Measurements from ENCODE around the gene EEF2.
"Not testable (repeated sequence)": the region's sequence is repeated elsewhere in the genome, so short reads cannot be mapped to it uniquely, and the experiment has no call there.

EEF2 gene

DNA sequence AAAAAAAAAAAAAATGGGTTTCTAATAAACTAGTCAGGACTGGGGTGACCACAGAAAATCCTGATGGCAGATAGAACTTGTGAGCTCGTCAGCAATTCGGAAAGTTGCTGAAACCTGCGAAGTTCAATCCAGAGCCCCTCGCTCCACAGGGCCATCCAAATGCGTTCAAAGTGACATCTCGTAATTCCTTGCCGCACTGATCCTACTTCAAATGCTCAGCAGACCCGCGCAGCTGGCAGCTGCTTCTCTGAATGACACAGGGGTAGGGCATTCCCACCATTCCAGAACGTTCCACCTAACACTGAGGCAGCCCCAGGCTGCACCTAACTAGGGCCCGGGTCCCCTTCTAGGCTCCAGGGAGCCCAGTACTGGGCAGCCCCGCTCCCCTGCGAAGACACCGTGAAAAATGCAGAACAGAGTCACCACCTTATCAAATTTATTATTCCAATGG, 9.6 kb downstream of the EEF2 start:
- no peak for DNase-seq (ENCODE audit: low spot score)
- Mint-ChIP-seq H3K27ac (no peak overlapping the region), H3K4me1 (ENCODE audit: low read depth) (peaks cover 2% of the 10 kb centered on the region), H3K36me3 (ENCODE audit: low read depth) (peaks cover 43% of the 10 kb centered on the region), H3K27me3 (ENCODE audit: low read depth) (no peaks in the 10 kb centered on the region), H3K4me3 (no peak overlapping the region), H3K9me3 (no peaks in the 10 kb centered on the region)

- no peak overlapping the region for H3K27ac Mint-ChIP-seq
- H3K27me3 Mint-ChIP-seq (ENCODE audit: low read depth) = no peaks in the 10 kb centered on the region
- DNase-seq (ENCODE audit: low spot score) = no peak
- H3K4me1 Mint-ChIP-seq (ENCODE audit: low read depth) = peaks cover 6% of the 10 kb centered on the region
- H3K36me3 Mint-ChIP-seq (ENCODE audit: low read depth) = peaks cover 43% of the 10 kb centered on the region
- no peaks in the 10 kb centered on the region for H3K9me3 Mint-ChIP-seq
- H3K4me3 Mint-ChIP-seq = no peak overlapping the region
Observed at GRCh38 chr19:3975144-3975543, 10.1 kb downstream of the EEF2 start.

- Mint-ChIP-seq H3K9me3 (no peaks in the 10 kb centered on the region), H3K4me1 (ENCODE audit: low read depth) (peaks cover 8% of the 10 kb centered on the region), H3K4me3 (peak within 1 kb of the TSS; percentile 93), H3K27me3 (ENCODE audit: low read depth) (no peaks in the 10 kb centered on the region), H3K27ac (peak within 1 kb of the TSS; percentile 74), H3K36me3 (ENCODE audit: low read depth) (peaks cover 22% of the 10 kb centered on the region)
- peak; percentile 96 for DNase-seq (ENCODE audit: low spot score)
Observed at GRCh38 chr19:3970808-3971598, 14.3 kb downstream of the EEF2 start, which contains the start of gene DAPK3. TSS of gene DAPK3 (minus strand) at chr19:3971099. CDS start at chr19:3969735, 1,364 bp downstream.

DNA sequence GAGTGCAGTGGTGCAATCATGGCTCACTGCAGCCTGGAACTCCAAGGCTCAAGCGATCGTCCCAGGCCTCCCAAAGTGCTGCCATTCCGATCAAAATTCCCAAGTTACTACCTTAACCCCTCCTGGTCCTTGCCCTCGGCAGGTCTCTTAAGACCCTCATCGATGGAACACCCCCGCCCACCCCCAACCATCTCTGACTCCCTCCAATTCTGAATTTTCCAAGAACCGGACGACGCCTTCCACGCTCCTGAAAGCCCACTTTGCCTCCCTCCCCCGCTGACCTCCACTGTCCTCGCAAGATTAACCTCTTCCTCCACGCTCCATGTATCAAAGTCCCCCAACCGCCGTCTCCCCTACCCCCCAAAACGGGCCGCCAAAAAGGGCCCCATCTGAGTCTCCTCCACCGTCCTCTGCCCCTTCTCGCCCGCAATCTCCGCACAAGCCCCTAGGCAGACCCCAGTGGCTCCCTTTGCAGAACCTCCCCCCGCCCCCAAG, 14.9 kb downstream of the EEF2 start:
- H3K4me1 Mint-ChIP-seq (ENCODE audit: low read depth) = peaks cover 8% of the 10 kb centered on the region
- H3K36me3 Mint-ChIP-seq (ENCODE audit: low read depth) = peaks cover 18% of the 10 kb centered on the region
- no peaks in the 10 kb centered on the region for H3K9me3 Mint-ChIP-seq
- peak overlapping the region; percentile 93 for H3K4me3 Mint-ChIP-seq
- no peak for DNase-seq (ENCODE audit: low spot score)
- H3K27me3 Mint-ChIP-seq (ENCODE audit: low read depth) = no peaks in the 10 kb centered on the region
- peak overlapping the region; percentile 74 for H3K27ac Mint-ChIP-seq

DNA sequence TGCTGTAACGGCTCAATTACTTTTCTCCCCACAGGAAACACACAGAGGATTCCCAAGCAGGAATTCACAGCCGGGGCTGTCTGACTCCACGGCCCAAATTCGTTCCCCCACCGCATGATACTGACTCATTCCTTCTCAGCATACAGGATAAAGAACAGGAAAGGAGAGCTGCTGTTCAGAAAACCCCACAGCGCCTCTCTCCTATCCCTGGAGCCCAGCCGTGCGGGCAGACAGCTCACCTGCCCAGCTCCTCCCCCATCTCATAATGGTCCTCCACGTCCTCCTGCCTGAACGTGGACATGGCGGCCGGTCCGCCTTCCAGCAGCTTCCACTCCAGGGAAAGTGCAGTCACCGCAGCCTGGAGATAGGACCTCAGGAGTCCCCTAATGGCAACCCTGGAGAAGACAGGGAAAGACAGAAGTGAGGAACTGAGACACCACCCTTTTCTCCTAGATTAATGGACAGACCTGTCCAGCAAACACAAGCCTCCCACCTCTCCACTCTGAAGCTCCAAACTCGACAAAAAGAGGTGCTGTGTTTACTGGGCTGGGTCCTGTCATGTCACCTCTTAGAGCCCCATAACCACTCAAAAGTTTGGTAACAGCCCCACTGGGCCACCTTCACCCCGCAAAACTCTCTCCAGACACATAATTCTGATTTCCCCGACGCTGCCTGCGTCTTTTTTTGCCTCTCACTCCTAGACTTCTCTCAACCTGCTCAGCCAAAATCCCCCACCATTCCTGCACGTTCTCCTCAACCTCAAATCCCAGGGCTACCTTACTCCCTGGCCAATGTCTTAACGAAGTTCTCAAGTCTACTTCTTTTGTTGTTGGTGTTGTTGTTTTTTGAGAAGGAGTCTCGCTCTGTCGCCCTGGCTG, 15.6 kb downstream of the EEF2 start:
- Mint-ChIP-seq H3K27ac (peak overlapping the region; percentile 74), H3K36me3 (ENCODE audit: low read depth) (peaks cover 18% of the 10 kb centered on the region), H3K27me3 (ENCODE audit: low read depth) (no peaks in the 10 kb centered on the region), H3K4me1 (ENCODE audit: low read depth) (peaks cover 8% of the 10 kb centered on the region), H3K4me3 (peak overlapping the region; percentile 93), H3K9me3 (no peaks in the 10 kb centered on the region)
- no peak for DNase-seq (ENCODE audit: low spot score)

- no peak for DNase-seq (ENCODE audit: low spot score)
- no peaks in the 10 kb centered on the region for H3K9me3 Mint-ChIP-seq
- peaks cover 20% of the 10 kb centered on the region for H3K36me3 Mint-ChIP-seq (ENCODE audit: low read depth)
- peaks cover 8% of the 10 kb centered on the region for H3K4me1 Mint-ChIP-seq (ENCODE audit: low read depth)
- peak overlapping the region; percentile 29 for H3K4me3 Mint-ChIP-seq
- no peaks in the 10 kb centered on the region for H3K27me3 Mint-ChIP-seq (ENCODE audit: low read depth)
- peak overlapping the region; percentile 26 for H3K27ac Mint-ChIP-seq
Observed at GRCh38 chr19:3968556-3969434, 16.5 kb downstream of the EEF2 start.

GRCh38 chr19:3967983-3968382, 17.3 kb downstream of the EEF2 start:
- H3K27ac Mint-ChIP-seq; DNase-seq (ENCODE audit: low spot score); H3K4me3 Mint-ChIP-seq; H3K4me1 Mint-ChIP-seq (ENCODE audit: low read depth); H3K27me3 Mint-ChIP-seq (ENCODE audit: low read depth); H3K9me3 Mint-ChIP-seq: not testable (repeated sequence)
- peaks cover 25% of the 10 kb centered on the region for H3K36me3 Mint-ChIP-seq (ENCODE audit: low read depth)

GRCh38 chr19:3966051-3967017, 18.9 kb downstream of the EEF2 start:
- H3K27me3 Mint-ChIP-seq (ENCODE audit: low read depth) = no peaks in the 10 kb centered on the region
- H3K27ac Mint-ChIP-seq = no peak overlapping the region
- DNase-seq (ENCODE audit: low spot score) = no peak
- peaks cover 22% of the 10 kb centered on the region for H3K36me3 Mint-ChIP-seq (ENCODE audit: low read depth)
- H3K9me3 Mint-ChIP-seq = no peaks in the 10 kb centered on the region
- peaks cover 8% of the 10 kb centered on the region for H3K4me1 Mint-ChIP-seq (ENCODE audit: low read depth)
- H3K4me3 Mint-ChIP-seq = no peak overlapping the region

- H3K27ac Mint-ChIP-seq = no peak overlapping the region
- no peaks in the 10 kb centered on the region for H3K27me3 Mint-ChIP-seq (ENCODE audit: low read depth)
- no peaks in the 10 kb centered on the region for H3K9me3 Mint-ChIP-seq
- DNase-seq (ENCODE audit: low spot score) = no peak
- H3K4me3 Mint-ChIP-seq = no peak overlapping the region
- H3K36me3 Mint-ChIP-seq (ENCODE audit: low read depth) = peaks cover 20% of the 10 kb centered on the region
- H3K4me1 Mint-ChIP-seq (ENCODE audit: low read depth) = no peaks in the 10 kb centered on the region
Observed at GRCh38 chr19:3964256-3965194, 20.7 kb downstream of the EEF2 start.

GRCh38 chr19:3963458-3964255, 21.6 kb downstream of the EEF2 start:
- Mint-ChIP-seq H3K27ac (no peak overlapping the region), H3K9me3 (no peaks in the 10 kb centered on the region), H3K36me3 (ENCODE audit: low read depth) (peaks cover 18% of the 10 kb centered on the region), H3K4me3 (no peak overlapping the region), H3K27me3 (ENCODE audit: low read depth) (no peaks in the 10 kb centered on the region), H3K4me1 (ENCODE audit: low read depth) (no peaks in the 10 kb centered on the region)
- no peak for DNase-seq (ENCODE audit: low spot score)

DNA sequence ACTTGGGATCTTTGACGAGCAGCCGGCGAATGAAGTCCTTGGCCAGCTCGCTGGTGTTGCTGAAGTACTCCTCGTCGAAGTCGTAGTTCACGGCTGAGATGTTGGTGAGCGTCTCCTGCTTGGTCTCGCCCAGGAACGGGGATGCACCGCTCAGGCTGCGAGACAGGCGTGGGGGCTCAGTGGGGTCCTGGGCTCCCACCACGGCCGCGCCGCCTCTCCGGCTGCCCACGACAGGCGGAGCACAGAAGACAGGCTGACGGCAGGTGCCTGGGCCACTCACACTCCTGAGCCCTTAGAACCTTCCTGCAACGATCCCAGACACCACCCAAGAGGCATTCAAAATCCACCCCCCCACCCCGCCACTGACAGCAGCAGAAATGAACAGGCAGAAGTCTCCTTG, 24.3 kb downstream of the EEF2 start:
- H3K36me3 Mint-ChIP-seq (ENCODE audit: low read depth) = peaks cover 10% of the 10 kb centered on the region
- H3K4me1 Mint-ChIP-seq (ENCODE audit: low read depth) = no peaks in the 10 kb centered on the region
- H3K4me3 Mint-ChIP-seq = no peak overlapping the region
- no peaks in the 10 kb centered on the region for H3K9me3 Mint-ChIP-seq
- H3K27ac Mint-ChIP-seq = no peak overlapping the region
- DNase-seq (ENCODE audit: low spot score) = no peak
- H3K27me3 Mint-ChIP-seq (ENCODE audit: low read depth) = no peaks in the 10 kb centered on the region
